ENCODE results near the gene PDCD4. TPM values are rescaled to one million over a fixed set of nuclear protein-coding genes. Genes with fewer than 3 reads are reported as not detected.

Gene PDCD4
- total and polyA plus RNA-seq, 2 of the 13 experiments (the other 11 are each of a cell fraction or from before 2014, with no cell fraction given), result 22.8 to 56.2 TPM

DNA sequence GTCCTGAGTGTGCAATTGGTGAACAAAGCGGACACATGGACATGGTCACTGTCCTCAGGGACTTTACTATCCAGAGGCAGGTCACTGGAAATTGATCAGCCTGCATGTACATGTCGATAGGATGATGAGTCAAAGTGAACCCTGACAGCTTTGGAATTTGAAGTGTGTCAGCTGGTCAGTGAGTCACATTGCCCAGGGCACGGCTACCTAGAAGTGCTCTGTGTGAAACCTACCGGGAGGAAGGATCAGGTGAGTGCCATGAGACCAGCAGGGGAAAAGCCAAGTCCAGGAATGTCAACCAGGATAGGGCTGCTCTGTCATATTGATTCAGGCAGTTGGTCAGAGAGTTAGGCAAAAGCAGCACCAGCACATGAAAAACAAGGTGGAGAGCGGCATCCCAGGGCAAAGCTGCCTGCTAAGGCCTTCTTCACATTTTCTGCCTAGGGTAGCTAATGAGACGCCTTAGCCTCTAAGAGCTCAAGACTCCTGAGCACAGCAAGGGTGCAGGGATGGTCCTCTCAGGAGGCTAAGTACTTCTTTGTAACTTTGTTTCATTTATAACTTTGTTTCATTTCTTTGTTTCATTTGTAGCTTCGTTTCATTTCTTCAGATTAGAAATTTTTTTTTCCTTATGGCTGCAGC is 19.4 kb upstream of the PDCD4 start (continued):
- TF ChIP-seq ESRRA (CRISPR knock-in tag; IDR thresholded peaks at IDR 0.05; ENCODE audit: low read depth) (peak; percentile 40; the same call in 1 of the 2 replicates), ZNF138 (CRISPR knock-in tag; IDR thresholded peaks at IDR 0.05; ENCODE audit: low read depth) (no peak), FIP1L1 (IDR thresholded peaks at IDR 0.05; ENCODE audit: borderline replicate concordance, insufficient read depth, low read depth, low read length) (no peak), ZNF788 (CRISPR knock-in tag; IDR thresholded peaks at IDR 0.05; ENCODE audit: borderline replicate concordance) (no peak), ZMYM4 (CRISPR knock-in tag; IDR thresholded peaks at IDR 0.05) (no peak), RARG (CRISPR knock-in tag; IDR thresholded peaks at IDR 0.05; ENCODE audit: low read depth) (no peak), ZNF253 (CRISPR knock-in tag; IDR thresholded peaks at IDR 0.05; ENCODE audit: borderline replicate concordance) (no peak), ZNF17 (CRISPR knock-in tag; IDR thresholded peaks at IDR 0.05) (no peak), ELF3 (CRISPR knock-in tag; IDR thresholded peaks at IDR 0.05) (peak; percentile 48; the same call in 1 of the 2 replicates), BRCA1 (CRISPR knock-in tag; IDR thresholded peaks at IDR 0.05) (no peak), STAT5B (CRISPR knock-in tag; IDR thresholded peaks at IDR 0.05) (no peak), U2AF1 (optimal IDR thresholded peaks at IDR 0.05; ENCODE audit: low read depth, low read length) (no peak), HHEX (CRISPR knock-in tag; IDR thresholded peaks at IDR 0.05) (no peak), POLR2G (IDR thresholded peaks at IDR 0.05; ENCODE audit: low read depth, low read length) (no peak), ZNF251 (CRISPR knock-in tag; IDR thresholded peaks at IDR 0.05) (no peak), NPAS2 (CRISPR knock-in tag; IDR thresholded peaks at IDR 0.05; ENCODE audit: borderline replicate concordance) (no peak), KAT2B (IDR thresholded peaks at IDR 0.05; ENCODE audit: borderline replicate concordance, low read depth, low read length) (peak; percentile 7; the same call in 1 of the 2 replicates), BHLHE40 (IDR thresholded peaks at IDR 0.05; ENCODE audit: low read length) (peak; percentile 42)
- TF ChIP-seq, protein P1, sequence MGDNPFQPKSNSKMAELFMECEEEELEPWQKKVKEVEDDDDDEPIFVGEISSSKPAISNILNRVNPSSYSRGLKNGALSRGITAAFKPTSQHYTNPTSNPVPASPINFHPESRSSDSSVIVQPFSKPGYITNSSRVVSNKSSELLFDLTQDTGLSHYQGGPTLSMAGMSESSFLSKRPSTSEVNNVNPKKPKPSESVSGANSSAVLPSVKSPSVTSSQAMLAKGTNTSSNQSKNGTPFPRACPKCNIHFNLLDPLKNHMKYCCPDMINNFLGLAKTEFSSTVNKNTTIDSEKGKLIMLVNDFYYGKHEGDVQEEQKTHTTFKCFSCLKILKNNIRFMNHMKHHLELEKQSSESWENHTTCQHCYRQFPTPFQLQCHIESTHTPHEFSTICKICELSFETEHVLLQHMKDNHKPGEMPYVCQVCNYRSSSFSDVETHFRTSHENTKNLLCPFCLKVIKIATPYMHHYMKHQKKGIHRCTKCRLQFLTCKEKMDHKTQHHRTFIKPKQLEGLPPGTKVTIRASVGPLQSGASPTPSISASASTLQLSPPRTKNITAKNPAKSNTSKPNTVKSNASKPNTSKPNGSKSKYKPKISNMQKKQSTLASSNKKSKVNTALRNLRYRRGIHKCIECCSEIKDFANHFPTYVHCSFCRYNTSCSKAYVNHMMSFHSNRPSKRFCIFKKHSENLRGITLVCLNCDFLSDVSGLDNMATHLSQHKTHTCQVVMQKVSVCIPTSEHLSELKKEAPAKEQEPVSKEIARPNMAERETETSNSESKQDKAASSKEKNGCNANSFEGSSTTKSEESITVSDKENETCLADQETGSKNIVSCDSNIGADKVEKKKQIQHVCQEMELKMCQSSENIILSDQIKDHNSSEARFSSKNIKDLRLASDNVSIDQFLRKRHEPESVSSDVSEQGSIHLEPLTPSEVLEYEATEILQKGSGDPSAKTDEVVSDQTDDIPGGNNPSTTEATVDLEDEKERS (CRISPR knock-in tag; IDR thresholded peaks at IDR 0.05), result no peak
- TF ChIP-seq, protein P2, sequence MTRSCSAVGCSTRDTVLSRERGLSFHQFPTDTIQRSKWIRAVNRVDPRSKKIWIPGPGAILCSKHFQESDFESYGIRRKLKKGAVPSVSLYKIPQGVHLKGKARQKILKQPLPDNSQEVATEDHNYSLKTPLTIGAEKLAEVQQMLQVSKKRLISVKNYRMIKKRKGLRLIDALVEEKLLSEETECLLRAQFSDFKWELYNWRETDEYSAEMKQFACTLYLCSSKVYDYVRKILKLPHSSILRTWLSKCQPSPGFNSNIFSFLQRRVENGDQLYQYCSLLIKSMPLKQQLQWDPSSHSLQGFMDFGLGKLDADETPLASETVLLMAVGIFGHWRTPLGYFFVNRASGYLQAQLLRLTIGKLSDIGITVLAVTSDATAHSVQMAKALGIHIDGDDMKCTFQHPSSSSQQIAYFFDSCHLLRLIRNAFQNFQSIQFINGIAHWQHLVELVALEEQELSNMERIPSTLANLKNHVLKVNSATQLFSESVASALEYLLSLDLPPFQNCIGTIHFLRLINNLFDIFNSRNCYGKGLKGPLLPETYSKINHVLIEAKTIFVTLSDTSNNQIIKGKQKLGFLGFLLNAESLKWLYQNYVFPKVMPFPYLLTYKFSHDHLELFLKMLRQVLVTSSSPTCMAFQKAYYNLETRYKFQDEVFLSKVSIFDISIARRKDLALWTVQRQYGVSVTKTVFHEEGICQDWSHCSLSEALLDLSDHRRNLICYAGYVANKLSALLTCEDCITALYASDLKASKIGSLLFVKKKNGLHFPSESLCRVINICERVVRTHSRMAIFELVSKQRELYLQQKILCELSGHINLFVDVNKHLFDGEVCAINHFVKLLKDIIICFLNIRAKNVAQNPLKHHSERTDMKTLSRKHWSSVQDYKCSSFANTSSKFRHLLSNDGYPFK (CRISPR knock-in tag; IDR thresholded peaks at IDR 0.05; ENCODE audit: borderline replicate concordance), result no peak
- TF ChIP-seq, protein P3, sequence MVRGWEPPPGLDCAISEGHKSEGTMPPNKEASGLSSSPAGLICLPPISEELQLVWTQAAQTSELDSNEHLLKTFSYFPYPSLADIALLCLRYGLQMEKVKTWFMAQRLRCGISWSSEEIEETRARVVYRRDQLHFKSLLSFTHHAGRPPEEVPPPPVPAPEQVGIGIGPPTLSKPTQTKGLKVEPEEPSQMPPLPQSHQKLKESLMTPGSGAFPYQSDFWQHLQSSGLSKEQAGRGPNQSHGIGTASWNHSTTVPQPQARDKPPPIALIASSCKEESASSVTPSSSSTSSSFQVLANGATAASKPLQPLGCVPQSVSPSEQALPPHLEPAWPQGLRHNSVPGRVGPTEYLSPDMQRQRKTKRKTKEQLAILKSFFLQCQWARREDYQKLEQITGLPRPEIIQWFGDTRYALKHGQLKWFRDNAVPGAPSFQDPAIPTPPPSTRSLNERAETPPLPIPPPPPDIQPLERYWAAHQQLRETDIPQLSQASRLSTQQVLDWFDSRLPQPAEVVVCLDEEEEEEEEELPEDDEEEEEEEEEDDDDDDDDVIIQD (CRISPR knock-in tag; IDR thresholded peaks at IDR 0.05; ENCODE audit: low read depth), result peak; percentile 73; the same call in 1 of the 2 replicates
- TF ChIP-seq, protein P4, sequence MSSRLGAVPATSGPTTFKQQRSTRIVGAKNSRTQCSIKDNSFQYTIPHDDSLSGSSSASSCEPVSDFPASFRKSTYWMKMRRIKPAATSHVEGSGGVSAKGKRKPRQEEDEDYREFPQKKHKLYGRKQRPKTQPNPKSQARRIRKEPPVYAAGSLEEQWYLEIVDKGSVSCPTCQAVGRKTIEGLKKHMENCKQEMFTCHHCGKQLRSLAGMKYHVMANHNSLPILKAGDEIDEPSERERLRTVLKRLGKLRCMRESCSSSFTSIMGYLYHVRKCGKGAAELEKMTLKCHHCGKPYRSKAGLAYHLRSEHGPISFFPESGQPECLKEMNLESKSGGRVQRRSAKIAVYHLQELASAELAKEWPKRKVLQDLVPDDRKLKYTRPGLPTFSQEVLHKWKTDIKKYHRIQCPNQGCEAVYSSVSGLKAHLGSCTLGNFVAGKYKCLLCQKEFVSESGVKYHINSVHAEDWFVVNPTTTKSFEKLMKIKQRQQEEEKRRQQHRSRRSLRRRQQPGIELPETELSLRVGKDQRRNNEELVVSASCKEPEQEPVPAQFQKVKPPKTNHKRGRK (CRISPR knock-in tag; IDR thresholded peaks at IDR 0.05), result no peak
